ENCODE results near the gene SLC35E4.

DNA sequence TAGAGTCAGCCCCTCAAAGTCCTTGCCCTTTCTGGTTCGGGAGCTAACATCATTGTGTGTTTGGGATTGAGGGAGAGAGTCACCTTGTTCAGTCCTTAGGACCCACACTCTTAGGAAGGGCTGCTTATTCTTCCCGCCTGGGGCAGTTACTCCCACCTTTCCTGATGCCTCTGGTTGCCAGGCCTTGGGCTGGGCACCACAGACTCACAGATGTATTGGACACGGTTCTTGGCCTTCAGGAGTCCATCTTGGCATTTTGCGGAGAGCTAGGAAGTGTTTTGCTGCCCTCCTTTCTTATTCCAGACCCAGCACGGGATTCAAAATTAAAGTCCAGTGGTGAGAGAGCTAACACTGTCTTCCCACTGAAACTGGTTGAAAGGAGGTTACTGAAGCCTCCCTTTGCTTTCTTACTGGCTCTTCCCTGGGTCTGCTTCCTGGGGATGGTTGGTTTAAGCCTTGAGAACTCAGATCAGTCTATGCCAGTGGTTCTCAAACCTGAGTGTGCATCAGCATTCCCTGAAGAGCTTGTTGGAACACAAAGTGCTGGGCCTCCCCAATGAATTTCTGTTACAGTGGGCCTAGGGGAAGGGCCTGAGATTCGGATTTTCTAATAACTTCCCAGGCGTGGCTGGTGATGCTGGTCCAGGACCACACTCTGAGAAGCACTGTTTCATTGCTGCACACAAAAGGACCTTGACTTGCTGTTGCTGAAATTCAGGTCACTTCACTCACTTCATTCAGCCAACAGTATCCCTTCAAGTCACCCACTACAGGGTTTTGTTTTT is 60.5 kb downstream of the SLC35E4 start:
- no peak for TF ChIP-seq TAF1 (IDR thresholded peaks at IDR 0.05; ENCODE audit: low read depth)
- no peak for TF ChIP-seq RAD21 (IDR thresholded peaks at IDR 0.05; ENCODE audit: low read depth)
- no peak for TF ChIP-seq ZBTB7A (IDR thresholded peaks at IDR 0.05; ENCODE audit: low read depth)
- no peak for TF ChIP-seq TEAD4 (IDR thresholded peaks at IDR 0.05)
- no peak for TF ChIP-seq FOXM1 (IDR thresholded peaks at IDR 0.05; ENCODE audit: borderline replicate concordance, low read depth)
- TF ChIP-seq, protein P1, sequence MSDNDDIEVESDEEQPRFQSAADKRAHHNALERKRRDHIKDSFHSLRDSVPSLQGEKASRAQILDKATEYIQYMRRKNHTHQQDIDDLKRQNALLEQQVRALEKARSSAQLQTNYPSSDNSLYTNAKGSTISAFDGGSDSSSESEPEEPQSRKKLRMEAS (IDR thresholded peaks at IDR 0.05), result no peak
- TF ChIP-seq CEBPB (IDR thresholded peaks at IDR 0.05), result no peak
- TF ChIP-seq CREB1 (IDR thresholded peaks at IDR 0.05; ENCODE audit: low read depth), result no peak
- TF ChIP-seq, protein P2, sequence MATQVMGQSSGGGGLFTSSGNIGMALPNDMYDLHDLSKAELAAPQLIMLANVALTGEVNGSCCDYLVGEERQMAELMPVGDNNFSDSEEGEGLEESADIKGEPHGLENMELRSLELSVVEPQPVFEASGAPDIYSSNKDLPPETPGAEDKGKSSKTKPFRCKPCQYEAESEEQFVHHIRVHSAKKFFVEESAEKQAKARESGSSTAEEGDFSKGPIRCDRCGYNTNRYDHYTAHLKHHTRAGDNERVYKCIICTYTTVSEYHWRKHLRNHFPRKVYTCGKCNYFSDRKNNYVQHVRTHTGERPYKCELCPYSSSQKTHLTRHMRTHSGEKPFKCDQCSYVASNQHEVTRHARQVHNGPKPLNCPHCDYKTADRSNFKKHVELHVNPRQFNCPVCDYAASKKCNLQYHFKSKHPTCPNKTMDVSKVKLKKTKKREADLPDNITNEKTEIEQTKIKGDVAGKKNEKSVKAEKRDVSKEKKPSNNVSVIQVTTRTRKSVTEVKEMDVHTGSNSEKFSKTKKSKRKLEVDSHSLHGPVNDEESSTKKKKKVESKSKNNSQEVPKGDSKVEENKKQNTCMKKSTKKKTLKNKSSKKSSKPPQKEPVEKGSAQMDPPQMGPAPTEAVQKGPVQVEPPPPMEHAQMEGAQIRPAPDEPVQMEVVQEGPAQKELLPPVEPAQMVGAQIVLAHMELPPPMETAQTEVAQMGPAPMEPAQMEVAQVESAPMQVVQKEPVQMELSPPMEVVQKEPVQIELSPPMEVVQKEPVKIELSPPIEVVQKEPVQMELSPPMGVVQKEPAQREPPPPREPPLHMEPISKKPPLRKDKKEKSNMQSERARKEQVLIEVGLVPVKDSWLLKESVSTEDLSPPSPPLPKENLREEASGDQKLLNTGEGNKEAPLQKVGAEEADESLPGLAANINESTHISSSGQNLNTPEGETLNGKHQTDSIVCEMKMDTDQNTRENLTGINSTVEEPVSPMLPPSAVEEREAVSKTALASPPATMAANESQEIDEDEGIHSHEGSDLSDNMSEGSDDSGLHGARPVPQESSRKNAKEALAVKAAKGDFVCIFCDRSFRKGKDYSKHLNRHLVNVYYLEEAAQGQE (IDR thresholded peaks at IDR 0.05; ENCODE audit: low read depth), result no peak
- TF ChIP-seq EGR1 (IDR thresholded peaks at IDR 0.05), result no peak
- no peak for TF ChIP-seq EP300 (IDR thresholded peaks at IDR 0.05; ENCODE audit: borderline replicate concordance)
- TF ChIP-seq YY1 (IDR thresholded peaks at IDR 0.05; ENCODE audit: low read depth), result no peak
